HepG2 (cell line): ENCODE data around the gene FAM114A1. TPM values are rescaled to one million over a fixed set of nuclear protein-coding genes. Genes with fewer than 3 reads are reported as not detected.

ENCODE experiments used
- AGO2 ChIP-seq: fragments of 200-400 bp; formaldehyde crosslinking; optimal IDR thresholded peaks from 2 replicates; pipeline ENCODE3; 2017; ENCODE audit warnings: mild to moderate bottlenecking, low read depth, low read length, moderate library complexity
- HNF4A ChIP-seq: sonication (generic); formaldehyde crosslinking; IDR thresholded peaks from 2 replicates; pipeline ENCODE4 v1.4.0; 2020; ENCODE audit warnings: missing genetic modification reagents
- HNRNPLL ChIP-seq: fragments of 200-400 bp; formaldehyde crosslinking; IDR thresholded peaks from 2 replicates; pipeline ENCODE4 v1.6.1; 2017; ENCODE audit warnings: mild to moderate bottlenecking, low read depth, low read length; ENCODE audit not compliant: poor library complexity, severe bottlenecking
- KMT2A ChIP-seq: sonication (generic); formaldehyde crosslinking; IDR thresholded peaks from 2 replicates; pipeline ENCODE4 v1.4.0; 2020; ENCODE audit warnings: missing genetic modification reagents
- NFE2L2 ChIP-seq: fragments of 150-350 bp; IDR thresholded peaks from 2 replicates; pipeline ENCODE4 v1.6.1; 2014; ENCODE audit warnings: low read length
- NPAS2 ChIP-seq: sonication (generic); formaldehyde crosslinking; IDR thresholded peaks from 2 replicates; pipeline ENCODE4 v1.8.0; 2022; ENCODE audit warnings: mild to moderate bottlenecking, missing genetic modification reagents, borderline replicate concordance
- PREB ChIP-seq: sonication (generic); formaldehyde crosslinking; IDR thresholded peaks from 2 replicates; pipeline ENCODE4 v1.4.0; 2020; ENCODE audit warnings: missing genetic modification reagents
- RBM39 ChIP-seq: fragments of 200-400 bp; formaldehyde crosslinking; IDR thresholded peaks from one replicate; pipeline ENCODE4 v1.6.1; 2018; ENCODE audit warnings: antibody characterized with exemption, mild to moderate bottlenecking, low read depth, low read length; ENCODE audit not compliant: poor library complexity, severe bottlenecking
- RCOR2 ChIP-seq: IDR thresholded peaks from 2 replicates; pipeline ENCODE4 v1.6.1; 2016; ENCODE audit warnings: missing biosample characterization, missing genetic modification reagents
- TARDBP ChIP-seq: sonication (generic); formaldehyde crosslinking; IDR thresholded peaks from 2 replicates; pipeline ENCODE4 v1.8.0; 2022; ENCODE audit warnings: mild to moderate bottlenecking, missing genetic modification reagents
- TBP ChIP-seq: sonication (generic); formaldehyde crosslinking; IDR thresholded peaks from 2 replicates; pipeline ENCODE4 v1.5.0; 2020; ENCODE audit warnings: missing genetic modification reagents
- THAP11 ChIP-seq: IDR thresholded peaks from 2 replicates; pipeline ENCODE4 v1.6.1; 2016; ENCODE audit warnings: missing biosample characterization, missing genetic modification reagents
- ZNF232 ChIP-seq: sonication (generic); formaldehyde crosslinking; IDR thresholded peaks from 2 replicates; pipeline ENCODE4 v1.4.0; 2020; ENCODE audit warnings: missing genetic modification reagents, borderline replicate concordance
- ZNF274 ChIP-seq: sonication (generic); formaldehyde crosslinking; IDR thresholded peaks from 2 replicates; pipeline ENCODE4 v1.5.1; 2020; ENCODE audit warnings: mild to moderate bottlenecking, missing genetic modification reagents
- ZNF451 ChIP-seq: sonication (generic); formaldehyde crosslinking; IDR thresholded peaks from 2 replicates; pipeline ENCODE4 v1.5.0; 2020; ENCODE audit warnings: mild to moderate bottlenecking, missing genetic modification reagents
- ZNF543 ChIP-seq: sonication (generic); formaldehyde crosslinking; IDR thresholded peaks from 2 replicates; pipeline ENCODE4 v1.4.0; 2020; ENCODE audit warnings: mild to moderate bottlenecking, missing genetic modification reagents
- ZNF674 ChIP-seq: sonication (generic); formaldehyde crosslinking; IDR thresholded peaks from 2 replicates; pipeline ENCODE4 v1.5.0; 2020; ENCODE audit warnings: low read depth, mild to moderate bottlenecking, missing genetic modification reagents
- ZNF776 ChIP-seq: sonication (generic); formaldehyde crosslinking; IDR thresholded peaks from 2 replicates; pipeline ENCODE4 v1.4.0; 2020; ENCODE audit warnings: mild to moderate bottlenecking, missing genetic modification reagents
- ZSCAN22 ChIP-seq: sonication (generic); formaldehyde crosslinking; IDR thresholded peaks from 2 replicates; pipeline ENCODE4 v1.4.0; 2020; ENCODE audit warnings: mild to moderate bottlenecking, missing genetic modification reagents
- polyA plus RNA-seq, 8 experiments: library from polyadenylated mRNA; depleted of rRNA in 3 of 8; stranded (reverse) in 7 of 8; unstranded in 1 of 8; fragments of >200 nt; fragmentation: Illumina TruSeq in 4 of 8; extraction: Trizol in 4 of 8; gene quantifications; 2 replicates each; pipeline versions ENCODE4 v1.2.1 to v1.2.3, GENCODE V29; 2011 to 2016; ENCODE audit warnings: low read depth in 4 of 8, missing spikeins in 1 of 8, mixed read lengths in 1 of 8; ENCODE audit not compliant: insufficient read depth in 1 of 8
- total RNA-seq, 5 experiments: library from RNA; depleted of rRNA; stranded (reverse); fragments of >200 nt; fragmentation: Illumina TruSeq; extraction: Trizol; gene quantifications; 2 replicates each; pipeline ENCODE4 v1.2.3, GENCODE V29; 2016; ENCODE audit warnings: low read depth in 1 of 5
- TF ChIP-seq, protein P1 (sequence below): sonication (generic); formaldehyde crosslinking; IDR thresholded peaks from 2 replicates; pipeline ENCODE4 v1.4.0; 2020; ENCODE audit warnings: low read depth, mild to moderate bottlenecking, missing genetic modification reagents
- TF ChIP-seq, protein P2 (sequence below): sonication (generic); formaldehyde crosslinking; IDR thresholded peaks from 2 replicates; pipeline ENCODE4 v1.4.0; 2020; ENCODE audit warnings: missing genetic modification reagents, low read depth, mild to moderate bottlenecking, borderline replicate concordance
- TF ChIP-seq, protein P3 (sequence below): IDR thresholded peaks from 2 replicates; pipeline ENCODE4 v1.6.1; 2016; ENCODE audit warnings: mild to moderate bottlenecking, missing biosample characterization, missing genetic modification reagents
- TF ChIP-seq, protein P4 (sequence below): sonication (generic); formaldehyde crosslinking; IDR thresholded peaks from 2 replicates; pipeline ENCODE4 v1.8.0; 2022; ENCODE audit warnings: missing genetic modification reagents, low read depth, mild to moderate bottlenecking, borderline replicate concordance

The FAM114A1 gene
- total and polyA plus RNA-seq, 2 of the 13 experiments (the other 11 are each of a cell fraction or from before 2014, with no cell fraction given), result 61.0 to 76.9 TPM

DNA sequence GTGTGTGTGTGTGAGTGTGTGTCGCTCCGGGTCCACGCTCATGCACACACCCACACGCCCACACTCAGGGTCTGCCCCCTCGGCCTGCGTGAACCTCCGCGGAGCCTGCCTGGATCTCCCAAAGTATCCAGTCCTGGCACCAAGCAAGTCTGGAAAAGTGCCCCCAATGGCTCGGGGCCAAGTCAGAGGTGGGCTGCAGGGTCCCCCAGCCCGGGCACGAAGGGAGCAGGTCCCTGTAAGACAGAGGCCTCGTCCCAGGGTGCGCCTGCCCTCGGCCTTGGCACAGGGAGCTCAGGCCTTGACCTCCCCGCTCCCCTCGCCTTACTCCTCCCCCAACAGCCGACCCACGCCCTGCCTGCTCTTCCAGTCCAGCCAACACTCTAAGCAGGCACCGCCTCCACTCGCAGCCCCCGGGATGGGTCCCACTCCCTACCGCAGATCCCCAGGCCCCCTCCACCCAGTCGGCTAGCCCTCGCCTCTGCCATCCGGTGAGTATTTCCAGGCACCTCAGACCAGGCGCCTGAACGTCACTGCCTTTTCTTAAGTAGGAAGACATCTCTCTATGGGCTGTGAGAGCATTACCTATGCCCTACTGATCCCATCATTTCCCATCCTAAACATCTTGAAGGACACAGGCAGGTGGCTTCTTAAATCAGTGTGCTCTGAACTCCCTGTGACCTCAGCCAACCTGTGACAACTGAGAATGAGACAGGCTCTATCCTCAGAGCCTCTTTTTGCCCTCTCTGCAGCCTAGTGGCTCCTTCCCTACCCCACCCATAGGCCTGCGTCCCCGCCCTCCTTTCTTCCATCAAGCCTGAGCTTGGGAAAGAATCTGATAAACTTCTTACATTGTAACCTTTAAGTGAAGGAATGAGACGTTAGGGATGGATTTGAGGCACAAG is 704 bp downstream of the FAM114A1 start (continued):
- no peak for TF ChIP-seq ZNF674 (CRISPR knock-in tag)
- TF ChIP-seq NFE2L2, result no peak
- TF ChIP-seq, protein P1, sequence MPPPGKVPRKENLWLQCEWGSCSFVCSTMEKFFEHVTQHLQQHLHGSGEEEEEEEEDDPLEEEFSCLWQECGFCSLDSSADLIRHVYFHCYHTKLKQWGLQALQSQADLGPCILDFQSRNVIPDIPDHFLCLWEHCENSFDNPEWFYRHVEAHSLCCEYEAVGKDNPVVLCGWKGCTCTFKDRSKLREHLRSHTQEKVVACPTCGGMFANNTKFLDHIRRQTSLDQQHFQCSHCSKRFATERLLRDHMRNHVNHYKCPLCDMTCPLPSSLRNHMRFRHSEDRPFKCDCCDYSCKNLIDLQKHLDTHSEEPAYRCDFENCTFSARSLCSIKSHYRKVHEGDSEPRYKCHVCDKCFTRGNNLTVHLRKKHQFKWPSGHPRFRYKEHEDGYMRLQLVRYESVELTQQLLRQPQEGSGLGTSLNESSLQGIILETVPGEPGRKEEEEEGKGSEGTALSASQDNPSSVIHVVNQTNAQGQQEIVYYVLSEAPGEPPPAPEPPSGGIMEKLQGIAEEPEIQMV (CRISPR knock-in tag), result 0 out of 2 replicates have a peak, but pooled peaks have one; percentile 9
- peak; percentile 29; the same call in 1 of the 2 replicates for TF ChIP-seq THAP11 (CRISPR knock-in tag)
- peak; percentile 46 for TF ChIP-seq HNRNPLL
- peak; percentile 45; the same call in 1 of the 2 replicates for TF ChIP-seq ZNF451 (CRISPR knock-in tag)
- peak; percentile 23; the same call in 1 of the 2 replicates for TF ChIP-seq KMT2A (CRISPR knock-in tag)
- TF ChIP-seq NPAS2 (CRISPR knock-in tag), result no peak
- TF ChIP-seq, protein P2, sequence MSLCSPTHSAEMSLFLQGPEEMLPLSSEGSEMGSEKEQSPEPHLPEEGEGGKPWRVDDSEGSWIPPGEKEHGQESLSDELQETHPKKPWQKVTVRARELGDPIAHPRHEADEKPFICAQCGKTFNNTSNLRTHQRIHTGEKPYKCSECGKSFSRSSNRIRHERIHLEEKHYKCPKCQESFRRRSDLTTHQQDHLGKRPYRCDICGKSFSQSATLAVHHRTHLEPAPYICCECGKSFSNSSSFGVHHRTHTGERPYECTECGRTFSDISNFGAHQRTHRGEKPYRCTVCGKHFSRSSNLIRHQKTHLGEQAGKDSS (CRISPR knock-in tag), result 0 out of 2 replicates have a peak, but pooled peaks have one; percentile 66
- TF ChIP-seq ZNF232, result peak; percentile 85
- no peak for TF ChIP-seq RCOR2 (CRISPR knock-in tag)
- TF ChIP-seq, protein P3, sequence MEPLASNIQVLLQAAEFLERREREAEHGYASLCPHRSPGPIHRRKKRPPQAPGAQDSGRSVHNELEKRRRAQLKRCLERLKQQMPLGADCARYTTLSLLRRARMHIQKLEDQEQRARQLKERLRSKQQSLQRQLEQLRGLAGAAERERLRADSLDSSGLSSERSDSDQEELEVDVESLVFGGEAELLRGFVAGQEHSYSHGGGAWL (CRISPR knock-in tag), result 0 out of 2 replicates have a peak, but pooled peaks have one; percentile 10
- TF ChIP-seq ZNF543 (CRISPR knock-in tag), result peak; percentile 72; the same call in 1 of the 2 replicates
- no peak for TF ChIP-seq TBP
- no peak for TF ChIP-seq PREB (CRISPR knock-in tag)
- no peak for TF ChIP-seq ZNF776 (CRISPR knock-in tag)
- TF ChIP-seq, protein P4, sequence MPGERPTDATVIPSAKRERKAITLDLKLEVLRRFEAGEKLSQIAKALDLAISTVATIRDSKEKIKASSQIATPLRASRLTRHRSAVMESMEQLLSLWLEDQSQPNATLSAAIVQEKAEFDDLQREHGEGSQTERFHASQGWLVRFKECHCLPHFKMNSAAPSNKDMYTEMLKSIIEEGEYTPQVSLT (CRISPR knock-in tag), result no peak
- peak; percentile 55; the same call in 1 of the 2 replicates for TF ChIP-seq TARDBP (CRISPR knock-in tag)
- TF ChIP-seq ZSCAN22 (CRISPR knock-in tag), result no peak
- TF ChIP-seq HNF4A (CRISPR knock-in tag), result no peak; the same call in 1 of the 2 replicates
- TF ChIP-seq AGO2, result peak; percentile 96
- TF ChIP-seq ZNF274 (CRISPR knock-in tag), result no peak; the same call in 1 of the 2 replicates
- peak; percentile 27 for TF ChIP-seq RBM39
